Caco-2 (cell line): Measurements from ENCODE around the gene GRIK4. TPM values are rescaled to one million over a fixed set of nuclear protein-coding genes. Genes with fewer than 3 reads are reported as not detected.

Experiments
- BruUV-seq: library from RNA; stranded (reverse); fragments of 400-500 nt; replicated peaks from 2 replicates; lab custom pipeline; 2021; lab: Mats Ljungman, UMichigan
- CTCF ChIA-PET: fragments of 300-600 bp; sonication (Branson Sonifier 250); formaldehyde crosslinking; loops from one replicate; lab custom pipeline; 2022; ENCODE audit warnings: antibody characterized with exemption; lab: Charles Lee
- POLR2A ChIA-PET: fragments of 300-600 bp; sonication (Branson Sonifier 250); formaldehyde crosslinking; loops from one replicate; lab custom pipeline; 2022; ENCODE audit warnings: antibody characterized with exemption; lab: Charles Lee
- DNase-seq, 2 experiments: peaks; one replicate each; pipeline versions ENCODE4 v3.0.0 to v3.0.0-alpha.2; 2020 to 2022
- H3K27me3 ChIP-seq: replicated peaks from 2 replicates; pipeline ENCODE4 v1.6.0; 2011; ENCODE audit warnings: low read length; ENCODE audit not compliant: control insufficient read depth, insufficient read depth
- H3K36me3 ChIP-seq: 2 replicates; pipeline ENCODE4 v1.5.1; 2011; ENCODE audit warnings: low read length; ENCODE audit not compliant: control insufficient read depth, insufficient read depth
- H3K4me1 ChIP-seq: fragments of 250-450 bp; sonication (Bioruptor Pico); 2 replicates; pipeline ENCODE4 v1.5.1; 2020; ENCODE audit warnings: mild to moderate bottlenecking
- H3K4me3 ChIP-seq: 2 replicates; pipeline ENCODE4 v1.5.1; 2011; ENCODE audit warnings: low read depth, mild to moderate bottlenecking, control low read depth, low read length
- H3K9me3 ChIP-seq: fragments of 250-450 bp; sonication (Bioruptor Pico); 2 replicates; pipeline ENCODE4 v1.5.1; 2020; ENCODE audit warnings: mild to moderate bottlenecking, moderate library complexity
- H3K27ac Mint-ChIP-seq: one replicate; pipeline ENCODE4 v1.8.0; 2022; ENCODE audit warnings: mixed read lengths; ENCODE audit not compliant: unreplicated experiment
- H3K27me3 Mint-ChIP-seq: one replicate; pipeline ENCODE4 v1.8.0; 2022; ENCODE audit warnings: mixed read lengths; ENCODE audit not compliant: insufficient read depth, unreplicated experiment
- H3K36me3 Mint-ChIP-seq: one replicate; pipeline ENCODE4 v1.8.0; 2022; ENCODE audit warnings: mild to moderate bottlenecking, mixed read lengths; ENCODE audit not compliant: insufficient read depth, unreplicated experiment
- H3K4me1 Mint-ChIP-seq: one replicate; pipeline ENCODE4 v1.8.0; 2022; ENCODE audit warnings: low read depth, mixed read lengths; ENCODE audit not compliant: unreplicated experiment
- H3K4me3 Mint-ChIP-seq: one replicate; pipeline ENCODE4 v1.8.0; 2022; ENCODE audit warnings: mild to moderate bottlenecking, moderate library complexity, mixed read lengths; ENCODE audit not compliant: unreplicated experiment
- H3K9me3 Mint-ChIP-seq: one replicate; pipeline ENCODE4 v1.8.0; 2022; ENCODE audit warnings: mixed read lengths; ENCODE audit not compliant: unreplicated experiment
- CTCF ChIP-seq, 2 experiments: fragments of 200-600 bp in 1 of 2; IDR thresholded peaks; 1 replicate in 1 of 2; 2 replicates in 1 of 2; pipeline versions ENCODE4 v1.5.1 to v1.8.0; 2011 to 2022; ENCODE audit warnings: antibody characterized with exemption in 1 of 2, control low read depth in 1 of 2, inconsistent platforms in 1 of 2, low read depth in 1 of 2, low read length in 1 of 2, mild to moderate bottlenecking in 1 of 2, moderate library complexity in 1 of 2; ENCODE audit not compliant: insufficient read depth in 1 of 2, severe bottlenecking in 1 of 2, unreplicated experiment in 1 of 2
- intact Hi-C: fragments of 100-400 bp; cut with micrococcal nuclease; formaldehyde crosslinking; loops from one replicate; pipeline ENCODE4 v1.10.0; 2022; ENCODE audit not compliant: unreplicated experiment
- total RNA-seq: library from RNA; stranded (reverse); gene quantifications from 2 replicates; pipeline ENCODE4 v1.2.3, GENCODE V29; 2022

The GRIK4 gene
- total RNA-seq, 1 experiment from 2014 or later, result 2.0 TPM

DNA sequence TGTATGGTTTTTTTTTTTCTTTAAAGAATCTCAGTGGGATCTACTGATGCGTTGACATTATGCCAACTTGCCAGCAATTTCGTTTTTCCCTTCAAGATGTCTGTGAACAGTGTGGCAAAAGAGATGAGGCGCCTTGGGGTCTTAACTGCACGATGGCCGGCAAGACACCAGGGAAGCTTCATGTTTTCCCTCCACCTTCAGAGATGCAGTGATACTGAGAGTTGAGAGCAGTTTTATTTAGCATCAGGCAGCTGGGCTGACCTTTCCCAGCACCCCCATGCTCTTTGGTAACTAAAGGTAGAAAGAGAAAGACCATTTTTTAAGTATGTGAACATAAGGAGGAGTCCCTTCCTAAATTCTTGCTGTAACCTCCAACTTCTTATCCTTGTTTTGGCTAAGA lies 11.7 kb upstream of the GRIK4 start:
- H3K4me1 ChIP-seq, result no peaks in the 10 kb centered on the region
- Mint-ChIP-seq H3K27me3 (peaks cover 2% of the 10 kb centered on the region), H3K36me3 (no peaks in the 10 kb centered on the region), H3K4me3 (no peak overlapping the region), H3K4me1 (peaks cover 10% of the 10 kb centered on the region), H3K9me3 (no peaks in the 10 kb centered on the region), H3K27ac (no peak overlapping the region)
- DNase-seq, result no peak
- ChIA-PET POLR2A (no interaction called here), CTCF (interaction anchor here (0.7 kb wide), 1 partner anchor 167 kb away, joined by 4 read pairs; no protein-coding TSS in a partner anchor)
- no peaks in the 10 kb centered on the region for H3K36me3 ChIP-seq
- BruUV-seq, result no TSS peak
- H3K27me3 ChIP-seq, result no peaks in the 10 kb centered on the region
- TF ChIP-seq CTCF (IDR thresholded peaks at IDR 0.05; ENCODE audit: insufficient read depth in 1 of 2, low read depth in 1 of 2, low read length in 1 of 2, severe bottlenecking in 1 of 2, unreplicated experiment in 1 of 2), result no peak
- H3K4me3 ChIP-seq, result no peak overlapping the region
- H3K9me3 ChIP-seq, result no peaks in the 10 kb centered on the region
- intact Hi-C loops, result no loop called here

GRCh38 chr11:120500414-120501071 lies 11.0 kb upstream of the GRIK4 start:
- Mint-ChIP-seq H3K4me3 (no peak overlapping the region), H3K27ac (no peak overlapping the region), H3K36me3 (no peaks in the 10 kb centered on the region), H3K9me3 (no peaks in the 10 kb centered on the region), H3K4me1 (peaks cover 7% of the 10 kb centered on the region), H3K27me3 (peaks cover 2% of the 10 kb centered on the region)
- no peaks in the 10 kb centered on the region for H3K9me3 ChIP-seq
- no peak overlapping the region for H3K4me3 ChIP-seq
- H3K27me3 ChIP-seq, result no peaks in the 10 kb centered on the region
- intact Hi-C loops, result no loop called here
- no peaks in the 10 kb centered on the region for H3K36me3 ChIP-seq
- no peak for TF ChIP-seq CTCF (IDR thresholded peaks at IDR 0.05; ENCODE audit: insufficient read depth in 1 of 2, low read depth in 1 of 2, low read length in 1 of 2, severe bottlenecking in 1 of 2, unreplicated experiment in 1 of 2)
- ChIA-PET CTCF (interaction anchor here (0.5 to 2.2 kb wide), 4 partner anchors 184 to 747 kb away, joined by 3 to 10 read pairs (median 4); no protein-coding TSS in a partner anchor), POLR2A (no interaction called here)
- H3K4me1 ChIP-seq, result no peaks in the 10 kb centered on the region
- BruUV-seq, result no TSS peak
- no peak for DNase-seq

DNA sequence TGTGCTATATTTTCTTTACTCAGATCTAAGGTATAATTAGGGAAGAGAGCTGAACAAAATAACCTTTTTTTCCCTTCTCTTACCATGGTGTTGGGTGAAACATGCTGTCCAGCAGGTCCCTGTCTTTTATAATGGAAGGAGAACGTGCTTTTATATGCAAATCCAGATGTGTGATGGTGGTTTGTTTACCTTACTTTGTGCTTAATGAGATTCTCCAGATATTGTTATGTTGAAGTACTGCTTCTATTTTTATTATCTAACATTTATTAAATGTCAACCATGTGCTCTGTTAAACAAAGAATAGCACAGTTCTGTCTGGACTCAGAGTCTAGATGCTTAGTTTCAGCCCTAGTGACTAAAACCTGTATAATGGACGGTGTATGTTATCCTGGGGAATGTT lies 10.1 kb upstream of the GRIK4 start:
- no peak for DNase-seq
- Mint-ChIP-seq H3K4me1 (peaks cover 7% of the 10 kb centered on the region), H3K4me3 (no peak overlapping the region), H3K9me3 (no peaks in the 10 kb centered on the region), H3K36me3 (no peaks in the 10 kb centered on the region), H3K27me3 (peaks cover 4% of the 10 kb centered on the region), H3K27ac (no peak overlapping the region)
- TF ChIP-seq CTCF (IDR thresholded peaks at IDR 0.05; ENCODE audit: insufficient read depth in 1 of 2, low read depth in 1 of 2, low read length in 1 of 2, severe bottlenecking in 1 of 2, unreplicated experiment in 1 of 2), result no peak
- BruUV-seq, result no TSS peak
- no peaks in the 10 kb centered on the region for H3K36me3 ChIP-seq
- ChIA-PET POLR2A (no interaction called here), CTCF (interaction anchor here (0.5 to 2.2 kb wide), 2 partner anchors 183 to 746 kb away, joined by 3 to 10 read pairs; no protein-coding TSS in a partner anchor)
- H3K9me3 ChIP-seq, result no peaks in the 10 kb centered on the region
- no peak overlapping the region for H3K4me3 ChIP-seq
- no peaks in the 10 kb centered on the region for H3K4me1 ChIP-seq
- no peaks in the 10 kb centered on the region for H3K27me3 ChIP-seq
- intact Hi-C loops, result no loop called here
